Effector memory CD4-positive, alpha-beta T cell (primary cell): ENCODE measurements around the gene KRT2.
A peak's percentile ranks its signal among the peaks of the same experiment; 100 is the strongest.

Experiments
- DNase-seq, 3 donors: peaks; one replicate each; pipeline ENCODE4 v3.0.0-alpha.2; 2020
- H3K27ac ChIP-seq: 2 replicates; pipeline ENCODE4 v1.7.0; 2013; ENCODE audit warnings: mild to moderate bottlenecking, low read length, moderate library complexity; ENCODE audit not compliant: insufficient read depth, poor library complexity, severe bottlenecking
- H3K27me3 ChIP-seq: replicated peaks from 2 replicates; pipeline ENCODE4 v1.7.0; 2013; ENCODE audit warnings: mild to moderate bottlenecking, low read length; ENCODE audit not compliant: insufficient read depth, control insufficient read depth, poor library complexity, severe bottlenecking
- H3K36me3 ChIP-seq: 2 replicates; pipeline ENCODE4 v1.7.0; 2013; ENCODE audit warnings: mild to moderate bottlenecking, low read length, moderate library complexity; ENCODE audit not compliant: control insufficient read depth, insufficient read depth
- H3K4me1 ChIP-seq: 2 replicates; pipeline ENCODE4 v1.7.0; 2013; ENCODE audit warnings: low read length, mild to moderate bottlenecking; ENCODE audit not compliant: control insufficient read depth, insufficient read depth, poor library complexity, severe bottlenecking
- H3K4me3 ChIP-seq: 2 replicates; pipeline ENCODE4 v1.7.0; 2013; ENCODE audit warnings: low read length, low read depth, mild to moderate bottlenecking; ENCODE audit not compliant: insufficient read depth, poor library complexity, severe bottlenecking
- H3K9me3 ChIP-seq: 2 replicates; pipeline ENCODE4 v1.7.0; 2013; ENCODE audit warnings: mild to moderate bottlenecking, low read length, moderate library complexity; ENCODE audit not compliant: control insufficient read depth

Gene KRT2

DNA sequence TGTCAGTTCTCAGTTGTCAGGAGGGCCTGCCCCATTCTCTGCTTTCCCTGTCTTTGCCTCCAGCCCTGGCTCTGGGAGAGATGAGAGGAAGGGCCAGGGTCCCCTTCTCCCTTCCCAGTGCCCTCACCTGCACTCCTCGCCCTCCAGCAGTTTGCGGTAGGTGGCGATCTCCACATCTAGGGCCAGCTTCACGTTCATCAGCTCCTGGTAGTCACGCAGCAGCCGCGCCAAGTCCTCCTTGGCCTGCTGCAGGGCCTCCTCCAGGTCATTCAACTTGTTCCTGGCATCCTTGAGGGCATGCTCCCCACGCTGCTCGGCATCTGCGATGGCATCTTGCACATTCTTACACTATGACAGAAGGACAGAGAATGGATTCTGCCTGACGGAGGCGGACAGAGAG lies 5.4 kb downstream of the KRT2 start:
- Histone ChIP-seq H3K9me3 (no peaks in the 10 kb centered on the region), H3K27ac (peak overlapping the region; percentile 50), H3K36me3 (no peaks in the 10 kb centered on the region), H3K27me3 (no peaks in the 10 kb centered on the region), H3K4me3 (no peak overlapping the region), H3K4me1 (peaks cover 12% of the 10 kb centered on the region)
- DNase-seq: no peak

DNA sequence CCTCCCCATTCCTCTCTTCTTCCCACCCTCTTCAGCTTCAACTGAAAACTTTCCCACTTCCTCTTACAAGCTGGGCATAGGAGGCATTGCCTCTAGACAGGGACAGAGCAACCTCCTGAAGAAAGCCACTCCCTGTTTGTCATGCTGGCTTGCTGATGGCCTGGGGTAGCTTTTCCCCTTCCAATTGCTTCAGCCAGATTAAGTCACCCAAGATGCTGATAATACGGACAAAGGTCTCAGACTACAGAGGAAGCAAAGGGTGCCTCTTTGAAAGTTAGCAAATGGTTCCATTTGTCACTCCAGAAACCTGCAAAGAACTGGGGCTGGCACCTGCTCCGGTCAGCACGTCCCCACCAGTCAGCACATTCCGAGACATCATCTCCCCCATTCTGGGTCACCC lies 6.0 kb downstream of the KRT2 start:
- no peak for DNase-seq
- H3K36me3 ChIP-seq: no peaks in the 10 kb centered on the region
- no peaks in the 10 kb centered on the region for H3K27me3 ChIP-seq
- H3K4me3 ChIP-seq: no peak overlapping the region
- H3K4me1 ChIP-seq: peaks cover 12% of the 10 kb centered on the region
- H3K9me3 ChIP-seq: no peaks in the 10 kb centered on the region
- peak overlapping the region; percentile 50 for H3K27ac ChIP-seq

DNA sequence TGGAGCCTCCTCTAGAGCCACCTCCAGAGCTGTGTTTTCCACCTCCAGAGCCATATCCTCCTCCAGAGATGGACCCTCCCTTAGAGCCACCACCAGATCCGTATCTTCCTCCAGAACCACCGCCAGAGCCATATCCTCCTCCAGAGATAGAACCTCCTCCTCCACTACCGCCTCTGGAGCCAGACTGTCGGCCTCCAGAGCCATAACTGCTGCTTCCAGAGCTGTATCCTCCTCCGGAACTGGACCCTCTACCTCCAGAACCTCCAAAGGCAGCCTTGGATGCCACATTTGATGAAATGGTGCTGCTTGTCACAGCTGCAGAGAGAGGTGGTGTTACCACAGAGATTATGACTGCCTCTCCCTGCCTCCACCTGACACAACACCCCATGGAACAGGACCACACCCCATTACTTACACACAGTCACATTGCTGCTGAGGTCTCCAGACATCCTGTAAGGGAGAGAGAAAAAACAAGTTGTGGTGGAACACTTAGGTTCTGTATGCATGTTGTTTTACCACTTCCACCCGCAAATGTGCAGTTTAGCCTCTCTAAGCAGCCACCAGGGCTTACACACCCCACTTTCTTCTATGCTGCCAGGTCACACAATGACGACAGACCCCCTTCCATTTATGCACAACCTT lies 6.8 kb downstream of the KRT2 start:
- peaks cover 12% of the 10 kb centered on the region for H3K4me1 ChIP-seq
- no peak overlapping the region for H3K4me3 ChIP-seq
- H3K36me3 ChIP-seq: no peaks in the 10 kb centered on the region
- no peaks in the 10 kb centered on the region for H3K27me3 ChIP-seq
- peak in 2 of 3 donors; percentile 9 to 20 for DNase-seq
- H3K27ac ChIP-seq: peak overlapping the region; percentile 50
- no peaks in the 10 kb centered on the region for H3K9me3 ChIP-seq

DNA sequence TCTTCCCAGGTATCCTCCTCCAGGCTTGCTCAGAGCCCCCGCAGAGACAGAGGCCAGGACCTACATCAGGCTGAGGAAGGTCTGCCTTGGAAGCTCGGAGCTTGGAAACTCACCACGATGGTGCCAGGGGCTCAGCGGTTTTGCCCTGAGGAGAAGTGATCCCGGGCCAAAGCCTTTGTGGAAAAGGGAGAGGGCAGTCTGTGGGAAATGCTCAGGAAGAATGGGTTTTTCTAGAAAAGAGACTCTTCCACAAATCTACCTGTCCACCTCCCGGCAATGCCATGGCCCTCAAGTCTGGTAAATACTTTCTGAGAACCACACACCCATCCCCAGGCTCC lies 8.0 kb downstream of the KRT2 start:
- no peaks in the 10 kb centered on the region for H3K36me3 ChIP-seq
- no peak overlapping the region for H3K27ac ChIP-seq
- H3K9me3 ChIP-seq: no peaks in the 10 kb centered on the region
- H3K4me1 ChIP-seq: peaks cover 12% of the 10 kb centered on the region
- DNase-seq: no peak
- H3K27me3 ChIP-seq: no peaks in the 10 kb centered on the region
- no peak overlapping the region for H3K4me3 ChIP-seq

DNA sequence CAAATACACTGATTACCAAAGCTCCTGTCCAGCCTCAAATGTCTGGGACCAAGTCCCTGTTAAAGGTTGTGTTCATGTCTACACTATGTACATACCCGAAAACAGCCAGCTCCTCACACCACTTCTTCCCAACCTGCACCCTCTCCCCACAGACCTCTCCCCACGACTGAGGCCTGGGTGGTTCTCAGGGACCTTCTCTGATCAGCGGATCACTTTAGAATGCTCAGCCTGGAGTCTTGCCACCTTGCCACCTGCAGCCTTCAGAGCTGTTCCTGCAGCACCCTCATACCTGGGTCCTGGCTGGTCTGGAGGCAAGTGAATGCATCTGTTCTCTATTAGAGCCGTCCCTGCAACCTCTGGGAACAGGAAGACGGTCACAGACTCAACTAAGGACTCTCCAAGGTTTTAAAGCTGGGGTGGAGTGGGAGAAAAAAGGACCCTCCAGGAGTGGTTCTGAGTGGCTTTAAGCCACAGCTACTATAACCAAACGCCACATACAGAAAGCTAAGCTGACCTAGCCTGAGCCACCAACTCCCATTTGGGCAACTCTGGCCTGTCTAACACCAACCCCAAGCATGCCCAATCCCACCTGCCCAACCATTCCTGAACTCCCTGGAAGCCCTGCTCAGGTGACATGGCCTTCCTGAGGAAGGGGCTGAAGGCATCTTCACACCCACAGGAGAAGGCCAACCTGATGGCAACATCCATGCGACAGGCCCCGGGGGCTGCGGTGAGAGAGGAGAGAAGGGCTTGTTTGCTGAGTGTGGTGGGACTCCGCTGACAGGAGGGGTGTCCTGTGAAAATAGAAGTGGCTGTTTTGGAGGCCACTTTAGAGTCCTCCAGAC lies 8.6 kb downstream of the KRT2 start:
- no peaks in the 10 kb centered on the region for H3K27me3 ChIP-seq
- no peak overlapping the region for H3K27ac ChIP-seq
- H3K4me3 ChIP-seq: no peak overlapping the region
- no peaks in the 10 kb centered on the region for H3K36me3 ChIP-seq
- H3K9me3 ChIP-seq: no peaks in the 10 kb centered on the region
- peaks cover 12% of the 10 kb centered on the region for H3K4me1 ChIP-seq
- DNase-seq: no peak

DNA sequence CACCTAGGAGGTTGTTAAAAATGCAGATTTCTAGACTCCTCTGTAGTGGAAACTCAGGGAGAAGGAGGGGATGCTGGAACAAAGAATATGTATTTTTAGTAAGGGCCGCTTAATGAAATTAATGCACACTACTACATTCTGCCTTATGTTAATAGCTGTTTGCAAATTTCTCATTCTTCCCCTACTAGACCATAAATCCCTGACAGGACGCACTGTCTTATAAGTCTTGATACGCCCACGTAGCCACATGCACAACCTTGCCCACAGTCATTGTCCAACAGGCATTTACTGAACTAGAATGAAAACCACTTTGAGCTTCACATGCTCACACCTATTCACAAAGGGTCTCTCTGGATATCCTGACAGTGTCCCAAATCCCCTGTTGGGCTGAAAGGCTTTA lies 10.5 kb downstream of the KRT2 start:
- H3K36me3 ChIP-seq: no peaks in the 10 kb centered on the region
- H3K27me3 ChIP-seq: no peaks in the 10 kb centered on the region
- H3K4me1 ChIP-seq: peaks cover 12% of the 10 kb centered on the region
- no peak overlapping the region for H3K27ac ChIP-seq
- no peak overlapping the region for H3K4me3 ChIP-seq
- no peak for DNase-seq
- no peaks in the 10 kb centered on the region for H3K9me3 ChIP-seq

DNA sequence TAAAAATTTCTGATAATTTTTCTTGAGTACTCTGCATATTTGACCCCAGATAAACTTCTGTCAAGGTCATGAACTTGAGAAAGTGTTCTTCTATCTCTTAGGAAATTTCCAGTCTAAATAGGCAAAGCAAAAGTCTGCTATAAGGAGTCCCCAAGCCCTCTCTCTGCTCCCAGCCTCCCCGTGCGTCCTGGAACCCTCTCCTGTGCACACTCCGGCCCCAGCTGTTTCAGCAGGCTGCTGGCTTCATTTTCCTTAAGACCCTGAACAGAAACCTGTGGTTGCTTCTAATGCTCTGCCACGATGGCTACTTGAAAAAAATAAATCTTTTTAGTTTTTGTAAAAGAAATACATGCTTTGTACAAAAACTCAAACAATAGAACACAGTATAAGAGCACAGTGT lies 14.7 kb downstream of the KRT2 start:
- Histone ChIP-seq H3K36me3 (no peaks in the 10 kb centered on the region), H3K4me1 (peaks cover 7% of the 10 kb centered on the region), H3K27ac (no peak overlapping the region), H3K27me3 (no peaks in the 10 kb centered on the region), H3K9me3 (no peaks in the 10 kb centered on the region), H3K4me3 (no peak overlapping the region)
- no peak for DNase-seq

DNA sequence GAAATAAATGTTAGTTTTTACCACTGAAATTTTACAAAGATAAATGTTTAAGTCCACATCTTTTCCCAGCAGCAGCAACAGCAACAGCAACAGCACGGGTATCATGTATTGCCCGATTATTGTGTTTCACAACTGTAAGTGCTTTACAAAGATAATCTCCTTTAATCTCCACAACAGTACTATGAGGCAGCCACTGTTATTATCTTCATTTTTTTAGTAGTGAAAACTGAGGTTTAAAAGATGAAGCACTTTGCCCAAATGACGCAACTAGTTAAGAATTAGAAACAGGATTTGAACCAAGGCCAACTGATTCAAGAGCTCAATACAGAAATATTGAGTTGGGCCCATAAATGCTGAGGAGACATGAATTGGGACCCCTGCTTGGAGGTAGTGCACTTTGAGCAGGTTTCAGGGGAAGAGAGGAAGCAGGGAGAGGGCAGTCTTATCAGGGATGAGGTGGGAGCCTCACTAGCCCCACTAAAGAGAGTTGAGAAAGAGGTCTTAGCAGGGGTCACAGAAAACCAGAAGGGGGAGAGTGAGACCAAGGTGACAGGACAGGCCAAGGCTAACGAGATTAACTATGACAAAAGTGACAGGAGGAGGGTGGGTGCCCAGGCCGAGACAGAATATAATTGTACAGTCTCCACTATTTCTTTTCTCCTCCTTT lies 15.3 kb downstream of the KRT2 start:
- no peak overlapping the region for H3K4me3 ChIP-seq
- no peak for DNase-seq
- H3K27ac ChIP-seq: no peak overlapping the region
- no peaks in the 10 kb centered on the region for H3K36me3 ChIP-seq
- H3K27me3 ChIP-seq: no peaks in the 10 kb centered on the region
- peaks cover 4% of the 10 kb centered on the region for H3K4me1 ChIP-seq
- no peaks in the 10 kb centered on the region for H3K9me3 ChIP-seq

DNA sequence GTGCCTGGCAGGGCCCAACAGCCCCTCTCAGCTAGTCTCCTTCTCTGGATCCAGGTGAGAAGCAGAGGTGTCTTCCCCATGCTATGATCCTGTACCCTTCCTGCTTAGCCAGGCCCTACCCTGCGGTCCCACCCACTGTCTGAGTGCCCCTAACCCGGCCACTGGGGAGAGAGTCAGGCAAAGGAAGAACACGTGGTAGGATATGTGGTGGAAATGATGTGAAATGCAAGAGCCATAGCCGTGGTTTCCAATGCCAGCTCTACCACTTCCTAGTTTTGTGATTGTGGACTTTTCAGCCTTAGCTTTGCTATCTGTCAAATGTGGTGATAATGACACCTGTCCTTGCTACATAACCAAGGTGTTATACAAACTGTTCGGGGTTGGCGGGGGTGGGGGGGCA lies 15.8 kb downstream of the KRT2 start:
- H3K4me1 ChIP-seq: peaks cover 7% of the 10 kb centered on the region
- DNase-seq: no peak
- H3K4me3 ChIP-seq: no peak overlapping the region
- no peaks in the 10 kb centered on the region for H3K36me3 ChIP-seq
- no peaks in the 10 kb centered on the region for H3K9me3 ChIP-seq
- H3K27ac ChIP-seq: no peak overlapping the region
- H3K27me3 ChIP-seq: no peaks in the 10 kb centered on the region
